Measurements from ENCODE around the gene ZNF487.
"Not testable (repeated sequence)": the region's sequence is repeated elsewhere in the genome, so short reads cannot be mapped to it uniquely, and the experiment has no call there.

ZNF487 gene

DNA sequence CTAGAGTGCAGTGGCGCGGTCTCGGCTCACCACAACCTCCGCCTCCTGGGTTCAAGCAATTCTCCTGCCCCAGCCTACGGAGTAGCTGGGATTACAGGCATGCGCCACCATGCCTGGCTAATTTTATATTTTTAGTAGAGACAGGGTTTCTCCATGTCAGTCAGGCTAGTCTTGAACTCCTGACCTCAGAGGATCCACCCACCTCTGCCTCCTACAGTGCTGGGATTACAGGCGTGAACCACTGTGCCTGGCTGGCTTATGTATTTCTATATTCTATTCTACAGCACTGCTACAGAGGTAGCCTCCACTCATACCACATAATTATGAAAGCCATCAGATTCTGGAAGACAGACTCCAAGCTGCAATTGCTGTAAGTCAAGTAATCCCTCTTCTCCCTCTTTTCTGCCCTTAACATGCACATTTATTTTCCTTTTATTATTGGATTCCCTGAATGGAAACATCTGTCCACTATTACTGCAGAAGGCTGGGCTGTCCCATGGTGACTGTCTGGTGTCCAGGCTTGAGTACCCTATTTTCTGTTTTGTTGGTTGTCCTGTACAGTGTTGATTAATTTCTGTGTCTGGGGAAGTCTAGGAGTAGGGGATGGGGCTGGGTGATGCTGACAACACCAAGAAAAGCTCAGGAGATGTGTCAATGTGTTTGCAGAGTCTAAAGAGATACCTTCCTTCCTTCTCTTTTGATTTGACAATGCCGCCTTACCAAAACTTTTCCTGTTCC is 5.8 kb upstream of the ZNF487 start:
- H3K4me3 ChIP-seq (ENCODE audit: control insufficient read depth, low read depth, low read length): no peak overlapping the region
- no peak for DNase-seq (ENCODE audit: low read depth)
- TF ChIP-seq, protein P1, sequence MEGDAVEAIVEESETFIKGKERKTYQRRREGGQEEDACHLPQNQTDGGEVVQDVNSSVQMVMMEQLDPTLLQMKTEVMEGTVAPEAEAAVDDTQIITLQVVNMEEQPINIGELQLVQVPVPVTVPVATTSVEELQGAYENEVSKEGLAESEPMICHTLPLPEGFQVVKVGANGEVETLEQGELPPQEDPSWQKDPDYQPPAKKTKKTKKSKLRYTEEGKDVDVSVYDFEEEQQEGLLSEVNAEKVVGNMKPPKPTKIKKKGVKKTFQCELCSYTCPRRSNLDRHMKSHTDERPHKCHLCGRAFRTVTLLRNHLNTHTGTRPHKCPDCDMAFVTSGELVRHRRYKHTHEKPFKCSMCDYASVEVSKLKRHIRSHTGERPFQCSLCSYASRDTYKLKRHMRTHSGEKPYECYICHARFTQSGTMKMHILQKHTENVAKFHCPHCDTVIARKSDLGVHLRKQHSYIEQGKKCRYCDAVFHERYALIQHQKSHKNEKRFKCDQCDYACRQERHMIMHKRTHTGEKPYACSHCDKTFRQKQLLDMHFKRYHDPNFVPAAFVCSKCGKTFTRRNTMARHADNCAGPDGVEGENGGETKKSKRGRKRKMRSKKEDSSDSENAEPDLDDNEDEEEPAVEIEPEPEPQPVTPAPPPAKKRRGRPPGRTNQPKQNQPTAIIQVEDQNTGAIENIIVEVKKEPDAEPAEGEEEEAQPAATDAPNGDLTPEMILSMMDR (conservative IDR thresholded peaks at IDR 0.05; ENCODE audit: control insufficient read depth, insufficient read depth, low read depth, low read length): no peak

DNA sequence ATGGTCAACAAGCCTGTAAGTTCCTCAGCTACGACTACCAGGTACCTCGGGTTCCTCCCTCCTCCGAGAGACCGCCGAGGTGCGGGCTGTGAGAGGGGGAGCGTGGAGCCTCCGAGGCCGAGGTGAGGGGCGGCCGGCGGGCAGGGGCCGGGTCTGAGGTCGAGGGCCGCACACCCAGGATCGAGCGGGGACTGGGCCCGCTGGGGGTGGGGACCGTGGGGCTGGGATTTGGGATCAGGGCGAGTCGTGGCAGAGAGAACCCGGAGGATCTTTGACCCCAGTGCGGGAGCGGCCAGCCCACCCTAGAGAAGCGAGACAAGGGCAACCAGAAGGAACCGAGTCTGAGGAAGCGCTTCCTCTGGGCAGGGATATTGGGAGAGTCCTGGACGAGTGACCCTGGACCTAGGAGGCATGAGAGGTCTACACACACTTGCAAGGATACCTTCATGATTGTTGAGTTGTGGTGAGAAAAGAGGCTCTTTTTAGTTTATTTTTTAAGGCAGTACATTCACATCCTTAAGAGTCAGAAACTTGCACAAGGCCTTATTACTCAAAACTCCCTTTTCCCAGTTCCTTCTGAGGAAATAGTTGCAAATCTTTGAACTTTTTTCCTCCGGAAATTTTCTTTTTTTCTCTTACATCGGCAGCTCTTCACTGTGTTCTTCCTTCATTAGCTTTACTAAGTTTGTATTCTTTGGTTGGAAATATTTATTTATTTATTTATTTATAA is 395 bp downstream of the ZNF487 start:
- TF ChIP-seq, protein P1 (conservative IDR thresholded peaks at IDR 0.05; ENCODE audit: control insufficient read depth, insufficient read depth, low read depth, low read length): no peak
- peak overlapping the region; percentile 69 for H3K4me3 ChIP-seq (ENCODE audit: control insufficient read depth, low read depth, low read length)
- peak; percentile 31 for DNase-seq (ENCODE audit: low read depth)

DNA sequence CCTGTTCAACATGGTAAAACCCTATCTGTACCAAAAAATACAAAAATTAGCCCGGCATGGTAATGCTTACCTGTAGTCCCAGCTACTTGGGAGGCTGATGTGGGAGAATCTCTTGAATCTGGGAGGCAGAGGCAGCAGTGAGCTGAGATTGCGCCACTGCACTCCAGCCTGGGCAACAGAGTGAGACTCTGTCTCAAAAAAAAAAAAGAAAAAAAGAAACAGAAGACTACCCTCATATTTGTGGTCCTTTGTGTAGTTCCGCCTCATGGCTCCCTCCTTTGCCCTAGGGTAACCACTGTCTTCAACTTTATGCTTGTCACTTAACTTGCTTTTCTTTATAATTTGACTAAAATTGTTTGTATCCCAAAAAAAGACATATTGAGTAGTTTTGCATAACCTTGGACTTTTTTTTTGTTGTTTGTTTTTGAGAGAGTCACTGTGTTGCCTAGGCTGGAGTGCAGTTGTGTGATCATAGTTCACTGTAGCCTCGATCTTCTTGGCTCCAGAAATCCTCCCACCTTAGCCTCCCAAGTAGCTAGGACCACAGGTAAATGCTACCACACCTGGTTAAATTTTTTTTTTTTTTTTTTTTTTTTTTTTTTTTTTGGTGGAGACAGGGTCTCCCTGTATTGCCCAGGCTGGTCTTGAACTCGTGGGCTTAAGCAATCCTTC is 3.7 kb downstream of the ZNF487 start:
- TF ChIP-seq, protein P1 (conservative IDR thresholded peaks at IDR 0.05; ENCODE audit: control insufficient read depth, insufficient read depth, low read depth, low read length): no peak
- no peak overlapping the region for H3K4me3 ChIP-seq (ENCODE audit: control insufficient read depth, low read depth, low read length)
- no peak for DNase-seq (ENCODE audit: low read depth)

DNA sequence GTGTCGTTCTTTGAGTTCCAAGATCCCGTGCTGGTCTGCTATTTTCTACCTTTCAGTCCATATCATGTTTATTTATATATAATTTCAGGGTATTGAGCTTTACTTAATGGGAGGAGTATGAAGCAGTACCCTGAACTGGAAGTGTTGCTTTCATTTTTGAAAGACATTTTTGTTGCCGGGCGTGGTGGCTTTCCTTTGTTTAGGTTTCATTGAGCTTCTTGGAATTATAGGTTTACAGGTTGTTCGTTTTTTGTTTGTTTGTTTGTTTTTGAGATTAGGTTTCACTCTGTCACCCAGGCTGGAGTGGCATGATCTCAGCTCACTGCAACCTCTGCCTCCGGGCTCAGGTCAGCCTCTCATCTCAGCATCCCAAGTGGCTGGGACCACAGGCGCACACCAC is 7.4 kb downstream of the ZNF487 start:
- no peak overlapping the region for H3K4me3 ChIP-seq (ENCODE audit: control insufficient read depth, low read depth, low read length)
- DNase-seq (ENCODE audit: low read depth): no peak
- TF ChIP-seq, protein P1 (conservative IDR thresholded peaks at IDR 0.05; ENCODE audit: control insufficient read depth, insufficient read depth, low read depth, low read length): no peak

DNA sequence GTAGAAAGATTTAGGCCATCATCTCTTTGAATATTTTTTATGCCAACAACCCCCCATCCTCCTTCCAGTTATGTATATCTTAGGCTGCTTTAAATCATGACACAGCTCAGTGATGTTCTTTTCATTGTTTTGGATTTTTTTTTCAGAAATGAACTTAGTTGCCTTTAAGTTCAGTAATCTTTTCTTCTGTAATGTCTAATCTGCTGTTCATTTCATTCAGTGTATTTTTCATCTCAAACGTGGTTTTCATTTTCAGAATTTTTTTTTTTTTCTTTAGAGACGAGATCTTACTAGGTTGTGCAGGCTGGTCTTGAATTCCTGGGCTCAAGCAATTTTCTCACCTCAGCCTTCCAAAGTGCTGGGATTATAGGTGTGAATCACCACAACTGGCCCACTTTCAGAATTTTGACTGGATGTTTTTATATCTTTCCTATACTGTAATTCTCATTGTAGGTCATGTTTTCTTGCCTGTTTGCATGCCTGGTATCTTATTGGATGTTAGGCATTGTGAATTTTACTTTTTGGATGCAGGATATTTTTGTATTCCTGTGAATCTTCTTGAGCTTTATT is 8.1 kb downstream of the ZNF487 start:
- TF ChIP-seq, protein P1 (conservative IDR thresholded peaks at IDR 0.05; ENCODE audit: control insufficient read depth, insufficient read depth, low read depth, low read length): no peak
- no peak for DNase-seq (ENCODE audit: low read depth)
- H3K4me3 ChIP-seq (ENCODE audit: control insufficient read depth, low read depth, low read length): no peak overlapping the region

DNA sequence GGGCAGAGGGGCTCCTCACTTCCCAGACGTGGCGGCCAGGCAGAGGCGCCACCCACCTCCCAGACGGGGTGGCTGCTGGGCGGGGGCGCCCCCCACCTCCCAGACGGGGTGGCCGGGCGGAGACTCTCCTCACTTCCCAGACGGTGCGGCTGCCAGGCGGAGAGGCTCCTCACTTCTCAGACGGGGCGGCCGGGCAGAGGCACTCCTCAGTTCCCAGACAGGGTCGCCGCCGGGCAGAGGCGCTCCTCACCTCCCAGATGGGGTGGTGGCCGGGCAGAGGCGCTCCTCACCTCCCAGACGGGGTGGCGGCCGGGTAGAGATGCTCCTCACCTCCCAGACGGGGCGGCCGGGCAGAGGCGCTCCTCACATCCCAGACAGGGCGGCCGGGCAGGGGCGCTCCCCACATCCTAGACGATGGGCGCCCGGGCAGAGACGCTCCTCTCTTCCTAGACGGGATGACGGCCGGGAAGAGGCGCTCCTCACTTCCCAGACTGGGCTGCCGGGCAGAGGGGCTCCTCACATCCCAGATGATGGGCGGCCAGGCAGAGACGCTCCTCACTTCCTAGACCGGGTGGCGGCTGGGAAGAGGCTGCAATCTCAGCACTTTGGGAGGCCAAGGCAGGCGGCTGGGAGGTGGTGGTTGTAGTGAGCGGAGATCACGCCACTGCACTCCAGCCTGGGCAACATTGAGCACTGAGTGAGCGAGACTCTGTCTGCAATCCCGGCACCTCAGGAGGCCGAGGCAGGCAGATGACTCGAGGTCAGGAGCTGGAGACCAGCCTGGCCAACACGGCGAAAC is 9.5 kb downstream of the ZNF487 start:
- DNase-seq (ENCODE audit: low read depth); H3K4me3 ChIP-seq (ENCODE audit: control insufficient read depth, low read depth, low read length): not testable (repeated sequence)
